AG04450 (cell line): ENCODE measurements around the gene WASHC4. TPM values are rescaled to one million over a fixed set of nuclear protein-coding genes. Genes with fewer than 3 reads are reported as not detected.
"Not testable (repeated sequence)": the region's sequence is repeated elsewhere in the genome, so short reads cannot be mapped to it uniquely, and the experiment has no call there.

Experiments used
- CTCF ChIA-PET: fragments of 300-600, 350-600 bp; formaldehyde crosslinking; extraction: SDS; loops from one replicate; lab custom pipeline; 2022; ENCODE audit warnings: antibody characterized with exemption, inconsistent platforms; lab: Charles Lee
- POLR2A ChIA-PET: fragments of 350-600 bp; formaldehyde crosslinking; extraction: SDS; loops from one replicate; lab custom pipeline; 2021; ENCODE audit warnings: antibody characterized with exemption, inconsistent platforms; lab: Yijun Ruan, JAX
- DNase-seq: peaks from one replicate; pipeline ENCODE4 v3.0.0-alpha.2; 2011; ENCODE audit warnings: low read depth, low spot score
- H3K27ac ChIP-seq: one replicate; pipeline ENCODE4 v1.5.1; 2012; ENCODE audit warnings: low read depth, low read length, control low read depth
- H3K27me3 ChIP-seq: one replicate; pipeline ENCODE4 v1.6.0; 2012; ENCODE audit warnings: low read length; ENCODE audit not compliant: control insufficient read depth, insufficient read depth
- H3K4me3 ChIP-seq: 2 replicates; pipeline ENCODE4 v1.5.1; 2011; ENCODE audit warnings: mild to moderate bottlenecking, low read depth, low read length, control low read depth
- H3K9me3 ChIP-seq: 2 replicates; pipeline ENCODE4 v1.5.1; 2012; ENCODE audit warnings: low read length; ENCODE audit not compliant: control insufficient read depth, insufficient read depth
- CTCF ChIP-seq: IDR thresholded peaks from 2 replicates; pipeline ENCODE4 v1.5.1; 2011; ENCODE audit warnings: low read depth, low read length, control low read depth, inconsistent platforms
- polyA plus RNA-seq: library from polyadenylated mRNA; depleted of rRNA; stranded (reverse); fragments of >200 nt; gene quantifications from 2 replicates; pipeline ENCODE4 v1.2.3, GENCODE V29; 2011

Gene WASHC4
- polyA plus RNA-seq, 1 experiment: 59.4 TPM

GRCh38 chr12:105089817-105090216, 17.7 kb upstream of the WASHC4 start:
- peaks cover 8% of the 10 kb centered on the region for H3K9me3 ChIP-seq
- ChIA-PET CTCF (no interaction called here), POLR2A (no interaction called here)
- peaks cover 8% of the 10 kb centered on the region for H3K27me3 ChIP-seq
- no peak overlapping the region for H3K27ac ChIP-seq
- H3K4me3 ChIP-seq: no peak overlapping the region
- DNase-seq: no peak
- no peak for TF ChIP-seq CTCF

- CTCF ChIA-PET: no interaction called here
- H3K27me3 ChIP-seq: peaks cover 8% of the 10 kb centered on the region
- no peak for TF ChIP-seq CTCF
- H3K27ac ChIP-seq: no peak overlapping the region
- H3K4me3 ChIP-seq: no peak overlapping the region
- POLR2A ChIA-PET: no interaction called here
- H3K9me3 ChIP-seq: peaks cover 7% of the 10 kb centered on the region
- no peak for DNase-seq
These were observed 17.2 kb upstream of the WASHC4 start for GRCh38 chr12:105090361-105090760.

- H3K9me3 ChIP-seq: peaks cover 3% of the 10 kb centered on the region; the same call in 1 of the 2 replicates
These were observed 15.9 kb upstream of the WASHC4 start for GRCh38 chr12:105091476-105092206.

GRCh38 chr12:105092336-105092735, 15.2 kb upstream of the WASHC4 start:
- no peak overlapping the region for H3K27ac ChIP-seq
- no peak for DNase-seq
- no peak for TF ChIP-seq CTCF
- ChIA-PET CTCF (interaction anchor here (1.8 kb wide), 1 partner anchor 9 kb away, joined by 5 read pairs; no protein-coding TSS in a partner anchor), POLR2A (no interaction called here)
- H3K9me3 ChIP-seq: peaks cover 3% of the 10 kb centered on the region; the same call in 1 of the 2 replicates
- H3K27me3 ChIP-seq: peaks cover 8% of the 10 kb centered on the region
- H3K4me3 ChIP-seq: no peak overlapping the region

More at GRCh38 chr12:105091476-105092206, 15.9 kb upstream of the WASHC4 start:
- H3K27ac ChIP-seq: no peak overlapping the region
- POLR2A ChIA-PET: interaction anchor here (0.6 to 1.2 kb wide), 2 partner anchors 16 to 328 kb away, joined by 3 read pairs; partner anchors contain the start of gene WASHC4
- no peak overlapping the region for H3K4me3 ChIP-seq
- DNase-seq: no peak
- CTCF ChIA-PET: interaction anchor here (0.6 to 1.8 kb wide), 2 partner anchors 10 to 46 kb away, joined by 5 to 10 read pairs; no protein-coding TSS in a partner anchor
- TF ChIP-seq CTCF: no peak
- H3K27me3 ChIP-seq: peaks cover 8% of the 10 kb centered on the region

GRCh38 chr12:105095338-105095737, 12.2 kb upstream of the WASHC4 start:
- CTCF ChIA-PET, POLR2A ChIA-PET, H3K4me3 ChIP-seq, H3K9me3 ChIP-seq, H3K27me3 ChIP-seq, DNase-seq, H3K27ac ChIP-seq: not testable (repeated sequence)
